Activated T-helper 1 cell treated with Interleukin-2 at 50 U/mL for 16 hours (primary cell): ENCODE measurements around the gene PICK1.

ENCODE experiments used
- DNase-seq: peaks from one replicate; pipeline ENCODE4 v3.0.0-alpha.2; 2020; ENCODE audit warnings: low read depth

The PICK1 gene

DNA sequence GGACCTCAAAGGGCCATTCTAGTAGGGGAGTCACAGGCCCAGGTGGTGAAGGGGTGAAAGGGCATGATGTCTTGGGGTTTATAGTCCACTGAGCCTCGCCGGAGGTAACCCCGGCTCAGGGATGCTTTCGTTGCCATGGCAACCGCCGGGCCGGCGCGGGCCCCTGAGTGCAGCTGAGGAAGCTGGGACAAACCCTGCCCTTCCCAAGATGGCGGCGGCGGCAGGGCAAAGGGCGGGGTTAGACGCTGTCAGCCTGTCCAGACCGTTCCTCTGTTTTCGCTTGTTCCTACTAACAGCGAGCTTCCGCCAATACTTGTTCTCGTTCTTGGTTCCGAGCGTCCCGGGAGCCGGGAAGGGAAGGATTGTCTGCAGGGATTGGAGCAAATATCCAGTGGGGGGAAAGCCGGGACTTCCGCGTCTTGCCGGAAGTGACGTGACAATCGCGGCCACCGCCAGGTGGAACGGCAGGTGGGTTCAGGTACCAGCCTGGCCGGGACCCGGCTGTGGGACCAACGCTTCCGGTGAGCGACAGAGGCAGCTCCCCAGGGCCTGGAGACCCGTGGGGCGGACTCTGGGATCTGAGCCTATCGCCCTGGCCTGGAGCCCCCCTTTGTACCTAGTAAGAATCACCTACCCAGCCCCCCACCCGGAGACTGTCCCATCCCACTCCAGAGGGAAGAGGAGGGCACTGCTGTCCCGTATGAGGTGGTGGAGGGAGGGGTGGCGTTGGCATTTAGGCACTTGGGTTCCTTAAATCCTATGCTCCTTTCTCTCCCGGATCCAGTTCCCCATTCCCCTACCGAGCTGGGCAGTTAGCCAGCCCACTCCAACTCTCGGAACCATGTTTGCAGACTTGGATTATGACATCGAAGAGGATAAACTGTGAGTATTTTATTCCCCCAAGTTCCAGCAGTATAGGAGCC, at the start of gene PICK1:
TSS of gene PICK1 (plus strand) at position 436 of the 923 bp plus-strand sequence. CDS start at position 842, 406 bp downstream.
- peak; percentile 60 for DNase-seq

DNA sequence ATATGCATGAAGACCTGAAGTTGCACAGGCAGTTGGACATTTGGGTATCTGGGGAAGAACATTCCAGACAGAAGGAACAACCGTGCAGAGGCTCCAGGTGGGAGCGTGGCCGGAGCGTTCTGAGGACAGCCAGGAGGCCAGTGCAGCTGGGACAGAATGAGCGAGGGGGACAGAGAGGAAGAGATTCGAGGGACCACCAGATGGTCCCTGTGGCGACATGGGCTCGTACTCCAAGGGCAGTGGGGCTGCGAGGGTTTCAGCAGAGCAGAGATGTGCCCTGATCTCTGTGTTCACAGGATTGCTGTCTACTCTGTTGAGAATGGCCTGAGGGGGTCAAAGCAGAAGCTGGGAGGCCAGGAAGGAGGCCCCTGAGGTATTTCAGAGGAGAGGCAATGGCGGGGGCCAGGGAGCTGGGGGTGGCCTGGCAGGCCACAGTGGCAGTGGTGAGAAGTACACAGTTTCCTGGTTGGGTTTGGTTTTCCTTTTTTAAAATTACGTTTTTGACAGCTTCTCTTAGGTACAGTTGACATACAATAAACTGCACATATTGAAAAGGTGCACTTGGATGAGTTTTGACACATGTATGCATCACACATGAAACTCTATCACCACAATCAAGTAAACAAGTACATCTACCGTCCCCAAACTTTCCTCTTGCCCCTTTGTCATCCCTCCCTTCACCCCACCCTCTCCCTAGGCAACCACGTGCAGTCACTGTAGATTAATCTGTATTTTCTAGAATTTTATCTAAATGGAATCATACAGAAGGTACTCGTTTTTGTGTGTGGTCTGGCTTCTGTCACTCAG, 48.0 kb upstream of the PICK1 start:
- no peak for DNase-seq

DNA sequence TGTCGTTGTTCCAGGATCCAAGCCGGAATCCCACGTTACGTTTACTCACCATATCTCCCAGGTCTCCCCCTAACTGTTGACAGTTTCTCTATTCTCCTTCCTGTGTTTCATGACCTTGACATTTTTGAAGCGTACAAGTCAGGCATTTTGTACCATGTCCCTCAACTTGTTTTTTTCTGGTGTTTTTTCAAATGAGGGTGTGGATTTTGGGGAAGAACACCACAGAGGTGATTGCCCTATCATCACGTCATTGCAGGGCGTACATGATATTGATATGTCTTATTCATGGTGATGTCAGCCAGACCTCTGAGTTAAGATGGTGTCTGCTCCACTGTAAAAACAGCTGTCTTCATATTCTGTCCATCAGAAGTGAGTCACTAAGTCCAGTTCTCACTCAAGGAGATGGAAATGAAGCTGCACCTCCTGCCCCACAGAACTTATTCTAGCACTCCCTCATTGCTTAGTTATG, 44.6 kb upstream of the PICK1 start:
- no peak for DNase-seq

DNA sequence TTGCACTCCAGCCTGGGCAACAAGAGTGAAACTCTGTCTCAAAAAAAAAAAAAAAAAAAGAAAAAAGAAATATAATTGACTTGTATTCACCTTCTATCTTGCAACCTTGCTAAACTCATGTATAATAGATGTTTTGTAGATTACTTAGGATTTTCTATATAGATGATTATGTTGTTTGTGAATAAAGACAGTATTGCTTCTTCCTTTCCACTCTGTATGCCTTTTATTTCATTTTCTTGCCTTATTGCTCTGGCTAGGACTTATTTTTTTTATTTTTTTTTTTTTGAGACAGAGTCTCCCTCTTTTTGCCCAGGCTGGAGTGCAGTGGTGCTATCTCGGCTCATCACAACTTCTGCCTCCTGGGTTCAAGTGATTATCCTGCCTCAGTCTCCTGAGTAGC, 43.1 kb upstream of the PICK1 start:
- DNase-seq: no peak

DNA sequence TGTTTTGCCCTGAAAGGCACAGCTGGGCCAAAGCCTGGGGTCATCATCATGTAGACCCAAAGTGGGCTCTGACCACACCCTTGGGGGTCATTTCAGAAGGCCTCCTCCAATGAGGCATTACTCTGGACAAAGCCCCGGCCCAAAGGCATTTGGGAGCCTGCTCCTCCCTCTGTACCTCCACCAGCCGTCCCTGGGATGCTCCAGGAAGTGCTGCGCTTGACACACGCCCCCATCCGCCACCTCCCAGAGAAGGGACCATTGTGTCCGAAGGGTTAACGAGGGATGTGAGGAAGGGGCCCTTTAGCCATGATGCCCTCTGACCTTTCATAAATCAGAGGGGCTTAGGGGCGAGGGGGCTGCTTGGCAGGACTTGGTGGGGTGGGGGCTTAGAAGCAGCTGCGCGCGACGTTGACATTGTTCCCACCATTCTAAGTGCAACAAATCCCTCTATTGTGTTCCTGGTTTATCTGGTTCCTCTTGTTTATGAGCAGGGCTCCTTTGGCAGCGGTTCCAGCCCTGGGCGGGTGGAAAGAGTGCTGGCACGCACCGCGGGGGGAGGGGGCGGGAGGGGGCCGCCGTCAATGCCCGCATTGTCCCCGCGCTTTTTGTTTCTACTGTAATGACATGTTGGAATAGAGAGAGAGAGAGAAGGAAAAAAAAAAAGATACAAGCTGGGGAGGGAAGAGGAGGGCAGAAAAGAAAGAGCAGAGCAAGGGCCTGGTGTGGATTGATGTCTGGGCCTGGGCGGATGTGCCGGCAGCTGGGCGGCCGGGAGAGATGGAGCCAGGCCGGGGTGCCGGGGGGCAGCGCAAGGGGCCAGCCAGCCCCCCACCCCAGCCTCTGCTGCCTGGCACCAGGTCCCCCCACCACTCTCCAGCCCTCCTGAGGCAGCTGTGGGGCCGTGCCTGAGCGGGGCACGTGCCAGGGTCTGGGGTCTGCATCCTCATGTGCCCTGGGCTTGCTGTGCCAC, 40.7 kb upstream of the PICK1 start:
- no peak for DNase-seq

DNA sequence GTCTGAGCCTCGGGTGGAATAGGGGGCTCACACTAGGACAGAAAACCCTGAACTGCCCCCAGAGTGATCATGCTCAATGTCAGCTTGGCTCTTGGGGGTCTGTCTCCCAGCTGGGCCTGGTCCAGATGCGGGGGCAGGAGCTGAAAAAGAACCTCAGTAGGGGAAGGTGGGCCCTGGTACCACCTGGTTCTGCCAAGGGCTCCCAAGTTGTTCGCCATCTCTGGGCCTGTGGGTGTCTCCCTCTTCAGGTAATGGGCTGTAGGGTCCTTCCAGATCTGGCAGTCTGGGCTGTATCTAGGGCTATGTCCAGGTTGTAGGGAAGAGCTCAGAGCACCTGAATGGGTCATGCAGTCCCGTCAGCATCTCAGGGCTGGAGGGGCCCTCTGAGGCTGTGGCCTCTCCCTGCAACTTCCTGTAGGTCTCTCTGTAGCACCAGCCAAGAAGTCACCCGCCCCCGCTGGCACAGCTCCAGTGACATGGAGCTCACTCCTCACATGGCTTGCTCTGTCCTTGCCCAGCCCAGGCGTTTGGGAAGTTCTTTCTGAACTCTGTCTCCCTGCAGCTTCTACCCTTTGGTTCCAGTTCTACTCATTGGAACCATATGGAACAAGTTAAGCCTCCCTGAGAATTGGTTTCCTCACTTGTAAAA, 39.8 kb upstream of the PICK1 start:
- no peak for DNase-seq

DNA sequence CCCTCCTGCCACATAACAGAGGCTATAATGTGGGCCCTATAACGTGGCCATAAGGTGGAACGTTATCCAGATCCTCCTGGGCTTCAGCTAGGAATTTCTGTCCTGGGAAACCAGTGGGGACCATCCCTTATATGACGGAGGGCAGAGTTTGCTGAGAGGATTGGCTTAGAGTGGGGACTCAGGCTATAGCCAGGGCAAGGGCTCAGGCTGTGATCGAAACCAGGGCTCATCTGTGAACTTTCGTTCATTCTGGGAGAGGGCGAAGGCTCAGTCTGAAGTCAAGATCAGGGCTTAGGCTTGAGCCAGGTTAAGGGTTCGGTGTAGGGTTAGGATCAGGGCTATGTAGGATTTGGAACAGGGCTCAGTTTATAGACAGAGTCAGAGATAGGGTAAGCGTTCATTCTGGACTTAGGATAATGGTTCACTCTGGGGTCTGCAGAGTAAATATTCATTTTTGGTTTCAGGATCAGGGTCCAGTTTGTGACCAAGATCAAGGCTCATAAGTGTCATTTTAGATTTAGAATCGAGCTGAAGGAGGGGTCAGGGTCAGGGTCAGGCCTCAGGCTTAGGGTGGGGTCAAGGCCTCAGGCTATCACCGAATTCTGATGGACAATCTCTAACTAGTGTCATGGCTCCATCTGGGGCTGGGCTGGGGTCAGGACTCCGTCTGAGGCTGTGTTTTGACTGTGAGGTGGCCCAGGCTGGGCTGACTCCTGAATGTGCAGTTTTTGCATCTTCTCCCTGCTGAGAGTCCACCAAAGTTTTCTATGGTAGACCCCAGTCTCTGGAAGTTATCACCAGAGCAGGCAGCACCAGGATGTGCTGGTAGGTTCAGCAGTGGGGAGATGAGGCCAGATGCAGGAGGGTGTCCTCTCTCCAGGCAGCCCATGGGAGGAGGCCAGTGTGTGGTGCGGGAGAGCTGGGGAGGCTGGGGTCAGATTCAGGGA, 39.0 kb upstream of the PICK1 start:
- no peak for DNase-seq

DNA sequence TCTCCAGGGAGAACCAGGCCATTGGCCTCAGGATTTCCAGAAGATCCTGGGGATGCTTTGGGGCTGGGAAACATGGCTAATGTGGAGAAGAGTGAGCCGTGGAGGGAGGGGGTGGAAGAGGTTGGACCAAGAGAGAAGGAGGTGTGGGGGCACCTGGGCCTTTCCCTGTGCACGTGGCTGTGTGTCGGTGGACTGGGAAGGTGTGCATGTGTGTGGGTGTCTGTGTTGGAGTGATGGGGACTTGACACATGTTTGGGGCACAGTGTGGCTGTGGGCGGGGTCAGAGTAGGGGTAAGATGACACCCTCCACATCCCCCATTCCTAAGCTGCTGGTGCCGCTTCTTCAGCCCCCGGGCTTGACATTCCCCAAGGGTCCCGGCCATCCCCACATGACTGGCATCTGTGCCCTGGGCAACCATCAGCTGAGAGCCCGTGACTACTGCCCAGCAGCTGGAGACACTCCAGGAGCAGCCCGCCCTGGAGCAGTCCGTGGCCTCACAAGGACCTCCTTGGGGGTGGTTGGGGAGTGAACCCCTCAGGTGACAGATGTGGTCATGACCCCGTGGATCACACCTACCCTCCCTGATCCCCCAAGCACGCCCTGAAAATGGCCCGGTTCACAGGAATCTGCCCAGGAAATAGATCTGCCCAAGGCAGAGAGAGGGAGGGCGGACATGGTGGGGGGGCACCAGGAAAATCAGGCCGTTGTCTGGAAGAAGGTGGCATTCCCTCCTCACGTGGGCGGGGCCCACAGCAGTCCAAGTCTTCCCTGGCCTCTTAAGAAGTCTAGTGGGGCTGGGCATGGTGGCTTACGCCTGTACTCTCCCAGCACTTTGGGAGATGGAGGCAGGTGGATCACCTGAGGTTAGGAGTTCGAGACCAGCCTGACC, 38.0 kb upstream of the PICK1 start:
- DNase-seq: no peak

DNA sequence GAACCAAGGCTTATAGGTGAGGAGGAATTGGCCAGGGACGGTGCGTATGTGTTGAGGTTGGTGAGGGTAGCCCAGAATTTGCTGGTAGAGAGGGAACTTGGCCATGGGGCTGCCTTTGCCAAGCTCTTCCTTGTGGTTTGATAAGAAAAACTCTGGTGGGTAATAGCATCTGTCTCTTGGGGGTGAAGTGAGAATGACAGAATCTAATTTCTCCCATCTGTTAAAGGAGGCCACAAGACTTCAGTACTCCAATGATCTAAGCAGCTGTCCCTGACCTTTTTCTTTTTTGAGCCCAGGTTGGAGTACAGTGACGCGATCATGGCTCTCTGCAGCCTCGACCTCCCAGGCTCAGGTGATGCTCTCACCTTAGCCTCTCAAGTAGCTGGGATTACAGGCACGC, 36.0 kb upstream of the PICK1 start:
- no peak for DNase-seq

DNA sequence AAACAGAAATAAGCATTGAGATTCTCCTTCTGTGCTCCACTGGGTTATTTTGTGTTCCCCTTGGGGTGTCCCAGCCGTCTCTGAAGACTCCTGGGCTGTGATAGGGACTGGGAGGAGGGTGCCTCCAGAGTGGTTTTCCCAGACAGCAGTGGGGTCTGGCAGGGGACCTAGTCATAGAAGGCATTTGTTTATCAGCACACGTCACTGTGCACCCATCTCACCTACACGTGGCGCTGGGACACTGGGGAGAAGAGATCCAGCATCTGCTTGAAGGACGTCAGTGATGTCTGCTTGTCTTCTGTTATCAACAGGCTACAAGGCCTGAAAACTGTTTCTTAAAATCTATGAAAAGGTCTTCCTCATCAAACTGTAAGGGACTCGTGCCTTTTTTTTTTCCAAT, 34.2 kb upstream of the PICK1 start:
- no peak for DNase-seq

DNA sequence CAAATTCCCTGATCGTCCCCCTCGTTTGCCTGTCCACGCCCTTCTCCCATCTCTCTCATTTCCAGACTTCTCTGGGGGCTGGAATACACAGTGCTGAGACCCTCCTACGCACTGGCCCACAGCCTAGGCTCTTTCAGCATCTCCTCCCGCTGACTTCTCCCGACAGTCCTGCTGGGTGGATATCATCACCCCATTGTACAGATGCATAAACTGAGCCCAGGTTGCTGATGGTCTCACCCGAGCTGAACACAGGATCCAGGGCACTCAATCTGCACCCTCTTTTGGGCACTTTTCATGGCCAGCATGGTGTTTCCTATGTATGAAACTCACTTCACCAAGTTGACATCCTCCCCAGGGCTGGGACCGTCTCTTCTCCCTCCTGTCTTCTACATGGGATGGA, 31.7 kb upstream of the PICK1 start:
- DNase-seq: no peak

DNA sequence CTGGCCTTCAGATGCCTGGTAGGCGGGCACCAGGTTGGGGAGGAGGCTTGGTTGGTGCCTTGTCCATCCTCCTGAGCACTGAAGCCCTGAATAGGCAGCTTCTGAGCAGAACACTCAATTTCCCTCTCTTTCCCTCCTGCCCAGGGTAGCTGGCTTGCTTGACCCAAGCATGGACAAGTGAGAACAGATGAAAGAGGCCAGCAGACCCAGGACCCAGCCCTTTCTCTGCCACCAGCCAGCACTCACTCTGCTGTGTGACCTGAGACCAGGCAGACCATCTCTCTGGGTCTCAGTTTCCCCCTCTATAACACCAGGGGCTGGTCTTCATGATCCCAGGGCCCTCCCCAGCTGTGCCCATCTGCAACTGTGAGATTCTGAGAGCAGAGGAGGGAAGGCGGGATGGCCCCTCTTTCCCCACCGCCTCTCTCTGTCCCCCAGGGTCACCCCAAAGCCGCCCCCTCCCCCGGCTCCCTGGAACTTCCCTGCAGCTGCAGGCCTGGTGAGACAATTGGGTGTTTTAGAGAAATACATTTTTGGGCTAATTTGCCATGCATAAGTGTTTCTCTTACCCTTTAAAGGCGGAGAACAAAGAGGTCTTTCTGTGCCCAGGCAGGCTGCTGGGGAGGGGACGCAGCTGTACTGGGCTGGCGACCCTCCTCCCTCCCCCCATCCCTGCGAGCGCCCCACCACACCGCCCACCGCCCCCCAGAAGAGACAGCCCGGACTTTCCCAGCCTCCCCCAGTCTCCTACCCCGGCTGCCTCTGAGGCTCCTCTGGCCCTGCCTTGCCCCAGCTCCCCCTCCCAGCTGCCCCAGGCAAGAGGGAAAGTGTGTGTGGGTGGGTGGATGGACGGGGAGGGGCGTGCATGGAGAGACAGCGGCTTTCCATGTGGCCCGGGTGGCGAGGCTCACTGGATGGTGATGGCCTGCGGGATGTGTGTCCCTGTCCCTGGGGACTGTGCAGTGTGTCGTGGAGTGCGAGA, 30.8 kb upstream of the PICK1 start:
- no peak for DNase-seq

DNA sequence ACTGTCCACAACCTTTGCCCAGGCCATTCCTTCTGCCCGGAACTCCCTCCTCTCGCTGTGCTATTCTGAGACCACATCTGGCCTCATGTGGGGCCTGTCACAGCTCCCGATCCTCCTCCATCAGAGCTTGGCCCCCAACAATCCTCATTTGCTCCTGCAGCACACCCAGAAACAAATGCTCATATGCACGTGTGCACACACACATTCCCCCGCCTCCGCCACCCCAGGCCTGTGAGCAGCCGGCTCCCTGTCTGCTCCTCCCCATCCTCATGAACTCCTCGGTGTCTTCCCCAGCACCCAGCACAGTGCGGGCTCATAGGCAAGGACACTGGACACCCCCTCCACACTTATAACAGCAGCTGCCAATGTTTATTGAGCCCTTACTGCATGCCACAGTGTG, 29.7 kb upstream of the PICK1 start:
- DNase-seq: no peak

DNA sequence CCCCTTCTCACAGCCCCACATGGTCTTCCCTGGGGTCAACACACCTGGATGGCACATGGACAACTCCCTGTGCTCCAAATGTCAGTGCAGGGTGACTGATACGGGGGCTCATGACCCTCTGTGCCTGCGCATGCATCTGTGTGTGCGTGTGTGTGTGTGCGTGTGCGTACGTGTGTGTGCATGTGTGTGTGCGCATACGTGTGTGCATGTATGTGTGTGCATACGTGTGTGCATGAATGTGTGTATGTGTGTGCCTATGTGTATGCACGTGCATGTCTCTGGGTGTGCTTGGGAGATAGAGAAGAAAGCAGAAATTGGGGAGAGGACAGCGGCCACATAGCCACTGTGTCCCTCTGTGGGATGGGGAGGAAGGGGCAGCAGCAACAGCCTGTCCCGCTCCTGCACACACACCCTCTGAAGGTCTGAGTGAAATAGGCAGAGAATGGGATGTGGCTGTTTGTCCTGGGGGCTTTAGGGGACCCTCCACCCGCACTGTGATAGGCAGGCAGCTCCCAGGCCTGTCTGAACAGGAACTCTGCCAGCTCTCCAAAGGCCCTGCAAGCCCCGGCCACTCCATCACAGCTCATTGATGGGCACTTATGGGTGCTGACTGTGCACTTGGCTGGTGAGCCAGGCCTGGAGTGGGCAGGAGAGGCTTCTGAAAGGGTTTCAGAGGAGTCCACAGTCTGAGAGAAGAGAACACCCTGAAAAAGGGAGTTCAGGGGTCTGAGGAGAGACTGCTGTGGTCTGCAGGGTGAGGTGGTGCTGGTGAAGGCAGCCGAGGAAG, 28.7 kb upstream of the PICK1 start:
- DNase-seq: no peak

DNA sequence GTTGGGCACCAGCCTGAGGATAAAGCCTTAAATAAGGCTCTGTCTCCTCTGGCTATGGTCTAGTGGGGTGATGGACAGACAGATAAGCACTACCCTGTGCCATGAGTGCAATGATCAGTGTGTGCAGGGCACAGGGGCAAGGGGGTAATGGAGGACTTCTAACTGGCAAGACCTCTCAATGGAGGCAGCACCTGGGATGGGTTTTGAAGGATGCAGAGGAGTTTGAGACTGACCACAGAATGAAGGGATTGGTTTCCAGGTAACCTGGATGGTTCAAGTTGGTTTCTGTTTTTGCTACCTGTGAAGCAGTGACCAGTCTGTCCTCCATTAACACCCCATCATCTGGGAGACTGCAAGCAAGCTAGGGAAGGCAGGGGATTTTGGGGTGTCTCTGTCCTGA, 27.8 kb upstream of the PICK1 start:
- no peak for DNase-seq

DNA sequence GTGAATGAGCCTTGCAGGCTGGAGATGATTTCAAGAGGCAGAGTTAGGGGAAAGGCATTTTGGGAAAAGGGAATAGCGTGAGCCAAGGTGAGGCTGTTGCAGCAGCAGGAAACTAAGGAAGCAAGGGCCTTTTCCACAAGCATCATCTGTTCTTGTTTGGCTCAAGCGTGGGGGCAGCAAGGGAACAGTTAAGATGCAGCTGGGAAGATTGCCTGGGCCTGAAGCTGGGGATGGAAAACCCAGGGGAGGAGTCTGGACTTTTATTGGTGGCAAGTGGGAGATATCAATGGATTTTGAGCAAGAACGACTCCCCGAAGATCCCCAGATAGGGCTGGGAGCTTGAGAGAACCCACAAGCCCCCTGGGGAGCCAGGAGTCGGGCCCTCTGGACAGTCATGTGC, 27.3 kb upstream of the PICK1 start:
- no peak for DNase-seq
